Activated T-cell treated with anti-CD3 and anti-CD28 coated beads for 4 hours (primary cell): Measurements from ENCODE around the gene PITPNC1.
A peak's percentile ranks its signal among the peaks of the same experiment; 100 is the strongest.
"Not testable (repeated sequence)": the region's sequence is repeated elsewhere in the genome, so short reads cannot be mapped to it uniquely, and the experiment has no call there.

ENCODE experiments used
- DNase-seq: peaks from one replicate; pipeline ENCODE4 v3.0.0-alpha.2; 2020

The PITPNC1 gene

DNA sequence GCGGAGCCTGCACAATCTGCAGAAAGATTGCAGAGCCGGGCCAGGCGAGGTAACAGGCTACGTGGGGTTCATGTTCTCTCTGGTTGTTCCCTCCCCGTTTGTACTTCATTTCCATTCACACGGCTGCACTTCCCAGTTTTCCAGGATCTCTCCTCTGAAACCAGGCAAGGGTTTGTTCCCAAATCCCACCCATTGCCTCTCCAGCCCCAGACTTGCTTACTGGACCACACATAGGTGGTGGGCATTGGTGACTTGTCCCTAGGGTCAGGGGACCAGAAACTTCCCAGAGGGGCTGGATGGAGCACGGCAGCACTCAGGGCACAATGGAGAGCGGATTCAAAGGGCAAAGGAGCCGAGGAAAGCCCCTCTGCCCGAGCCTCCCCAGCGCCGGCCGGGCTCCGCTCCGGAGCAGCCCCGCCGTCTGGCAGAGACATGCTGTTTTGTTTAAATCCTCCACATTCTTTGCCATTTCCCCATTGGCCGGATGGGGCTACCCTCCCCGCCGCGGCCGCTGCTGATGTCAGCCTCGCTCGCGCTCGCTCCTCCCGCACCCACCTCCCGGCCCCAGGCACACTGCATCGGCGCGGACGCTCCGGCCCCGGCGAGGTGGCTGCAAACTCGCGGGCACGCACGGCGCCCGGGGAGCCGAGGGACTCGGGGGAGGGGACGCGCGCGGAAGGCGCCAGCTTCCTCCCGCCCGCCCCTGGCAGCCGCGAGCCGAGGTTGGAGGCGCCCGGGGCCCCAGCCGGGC lies at the start of gene PITPNC1:
PITPNC1 (plus strand) TSS at position 545 of the 751 bp plus-strand sequence.
- peak; percentile 67 for DNase-seq

DNA sequence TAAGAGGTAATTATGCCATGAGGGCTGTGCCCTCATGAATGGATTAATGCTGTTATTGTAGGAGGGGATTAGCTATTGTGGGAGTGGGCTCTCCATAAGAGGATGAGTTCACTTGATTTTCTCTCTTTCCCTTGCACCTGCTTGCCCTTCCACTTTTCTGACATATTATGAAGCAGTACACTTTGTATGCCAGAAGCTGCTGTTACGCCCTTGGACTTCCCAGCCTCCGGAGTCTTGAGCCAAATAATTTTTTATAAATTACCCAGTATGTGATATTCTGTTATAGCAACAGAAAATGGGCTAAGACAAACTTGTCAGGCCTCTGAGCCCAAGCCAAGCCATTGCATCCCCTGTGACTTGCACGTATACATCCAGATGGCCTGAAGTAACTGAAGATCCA lies 49.1 kb upstream of the PITPNC1 start:
- DNase-seq, result no peak

DNA sequence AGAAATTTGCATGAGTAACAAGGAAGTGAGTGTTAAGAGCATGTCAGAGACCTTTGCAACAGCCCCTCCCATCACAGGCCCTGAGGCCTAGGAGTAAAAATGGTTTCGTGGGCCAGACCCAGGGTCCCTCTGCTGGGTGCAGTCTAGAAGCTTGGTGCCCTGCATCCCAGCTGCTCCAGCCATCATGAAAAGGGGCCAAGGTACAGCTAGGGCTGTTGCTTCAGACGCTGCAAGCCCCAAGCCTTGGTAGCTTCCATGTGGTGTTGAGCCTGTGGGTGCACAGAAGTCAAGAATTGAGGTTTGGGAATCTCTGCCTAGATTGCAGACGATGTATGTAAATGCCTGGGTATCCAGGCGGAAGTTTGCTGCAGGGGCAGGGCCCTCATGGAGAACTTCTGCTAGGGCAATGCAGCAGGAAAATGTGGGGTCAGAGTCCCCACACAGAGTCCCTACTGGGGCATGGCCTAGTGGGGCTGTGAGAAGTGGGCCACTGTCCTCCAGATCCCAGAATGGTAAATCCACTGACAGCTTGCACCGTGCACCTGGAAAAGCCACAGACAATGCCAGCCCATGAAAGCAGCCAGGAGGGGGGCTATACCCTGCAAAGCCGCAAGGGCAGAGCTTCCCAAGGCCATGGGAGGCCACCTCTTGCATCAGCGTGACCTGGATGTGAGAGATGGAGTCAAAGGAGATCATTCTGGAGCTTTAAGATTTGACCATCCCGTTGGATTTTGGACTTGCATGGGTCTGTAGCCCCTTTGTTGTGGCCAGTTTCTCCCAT lies 45.5 kb upstream of the PITPNC1 start:
- DNase-seq, result not testable (repeated sequence)

DNA sequence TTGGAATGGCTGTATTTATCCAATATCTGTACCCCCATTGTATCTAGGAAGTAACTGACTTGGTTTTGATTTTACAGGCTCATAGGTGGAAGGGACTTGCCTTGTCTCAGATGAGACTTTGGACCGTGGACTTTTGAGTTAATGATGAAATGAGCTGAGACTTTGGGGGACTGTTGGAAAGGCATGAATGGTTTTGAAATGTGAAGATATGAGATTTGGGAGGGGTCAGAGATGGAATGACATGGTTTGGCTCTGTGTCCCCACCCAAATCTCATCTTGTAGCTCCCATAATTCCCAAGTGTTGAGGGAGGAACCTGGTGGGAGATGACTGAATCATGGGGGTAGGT lies 44.9 kb upstream of the PITPNC1 start:
- DNase-seq, result not testable (repeated sequence)

DNA sequence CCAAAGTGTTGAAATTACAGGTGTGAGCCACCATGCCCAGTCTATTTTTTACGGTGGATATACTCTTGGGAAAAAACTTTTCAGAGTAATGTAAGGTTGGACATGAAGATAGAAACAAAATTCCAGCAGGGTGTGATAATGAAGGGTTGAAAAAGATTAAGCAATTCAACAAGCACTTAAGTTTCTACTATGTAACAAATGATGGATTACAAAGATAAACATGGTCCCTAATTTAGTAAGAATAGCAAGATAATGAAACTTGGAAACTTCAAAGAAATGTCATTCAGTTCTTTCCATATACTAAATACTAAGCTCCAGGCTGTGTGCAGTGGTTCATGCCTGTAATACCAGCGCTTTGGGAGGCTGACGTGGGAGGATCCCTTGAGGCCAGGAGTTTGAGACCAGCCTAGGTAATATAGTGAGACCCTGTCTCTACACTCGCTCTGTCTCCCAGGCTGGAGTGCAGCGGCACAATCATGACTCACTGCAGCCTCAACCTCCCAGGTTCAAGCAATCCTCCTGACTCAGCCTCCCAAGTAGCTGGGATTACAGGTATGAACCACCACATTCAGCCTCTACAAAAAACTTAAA lies 41.7 kb upstream of the PITPNC1 start:
- no peak for DNase-seq

DNA sequence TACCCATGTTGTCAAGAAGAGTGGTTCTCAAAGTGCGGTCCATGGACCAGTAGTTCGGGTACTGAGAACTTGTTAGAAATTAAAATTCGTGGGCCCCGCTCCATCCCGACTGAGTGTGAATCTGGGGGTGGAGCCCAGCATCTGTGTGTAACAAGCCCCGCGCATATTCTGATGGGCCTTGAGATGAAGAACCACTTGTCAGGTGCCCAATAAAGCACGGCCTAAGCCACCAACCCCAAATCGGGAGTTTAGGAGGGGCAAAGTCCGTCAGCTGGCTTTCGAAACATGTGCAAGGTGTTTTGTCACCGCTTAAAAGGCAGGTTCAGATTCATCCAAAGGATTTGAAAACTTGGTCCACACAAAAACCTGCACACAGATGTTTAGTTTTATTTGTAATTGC lies 40.2 kb upstream of the PITPNC1 start:
- no peak for DNase-seq

DNA sequence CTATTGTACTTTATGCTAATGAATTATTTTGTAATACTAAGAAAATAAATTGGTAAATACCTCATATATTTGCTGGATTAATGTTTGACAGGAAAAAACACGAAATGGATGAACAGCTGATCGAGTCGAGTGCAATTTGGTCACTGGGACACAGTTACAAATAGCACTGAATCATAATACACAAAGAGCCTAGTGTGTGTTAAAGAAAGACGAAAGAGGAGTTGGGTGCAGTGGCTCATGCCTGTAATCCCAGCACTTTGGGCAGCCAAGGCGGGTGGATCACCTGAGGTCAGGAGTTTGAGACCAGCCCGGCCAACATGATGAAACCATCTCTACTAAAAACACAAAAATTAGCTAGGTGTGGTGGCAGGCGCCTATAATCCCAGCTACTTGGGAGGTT lies 38.7 kb upstream of the PITPNC1 start:
- DNase-seq, result not testable (repeated sequence)

DNA sequence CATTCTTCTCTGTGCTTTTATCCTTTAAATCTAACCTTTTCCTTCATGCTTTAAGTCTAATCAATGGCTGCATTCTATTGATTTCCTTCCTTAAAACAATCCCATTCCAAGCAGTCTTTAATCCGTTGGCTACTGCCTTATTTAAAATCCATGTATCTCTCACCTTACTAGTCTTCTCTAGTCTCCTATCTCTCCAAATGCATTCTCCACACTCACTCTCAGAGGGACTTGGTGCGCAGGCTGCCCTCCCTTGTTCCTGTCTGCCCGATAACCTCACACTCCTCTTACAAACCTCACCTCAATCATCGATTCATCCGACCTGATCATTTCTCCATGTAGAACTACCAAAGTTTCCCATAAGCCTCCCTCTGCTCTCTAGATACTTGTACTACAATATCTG lies 33.8 kb upstream of the PITPNC1 start:
- no peak for DNase-seq

DNA sequence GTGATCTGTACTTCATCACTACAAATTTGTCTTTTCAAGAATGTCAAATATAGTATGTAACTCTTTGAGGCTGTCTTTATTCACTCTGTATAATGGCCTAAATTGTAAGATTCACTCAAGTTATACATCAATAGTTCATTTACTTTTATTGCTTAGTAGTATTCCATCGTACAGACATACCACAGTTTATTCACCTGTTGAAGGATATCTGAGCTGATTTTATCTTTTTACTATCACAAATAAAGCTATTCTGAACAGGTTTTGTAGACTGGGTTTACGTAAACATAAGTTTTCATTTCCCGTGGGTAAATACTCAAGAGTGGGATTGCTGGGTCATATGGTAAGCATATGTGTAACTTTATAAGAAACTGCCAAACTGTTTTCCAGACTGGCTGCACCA lies 29.3 kb upstream of the PITPNC1 start:
- no peak for DNase-seq

DNA sequence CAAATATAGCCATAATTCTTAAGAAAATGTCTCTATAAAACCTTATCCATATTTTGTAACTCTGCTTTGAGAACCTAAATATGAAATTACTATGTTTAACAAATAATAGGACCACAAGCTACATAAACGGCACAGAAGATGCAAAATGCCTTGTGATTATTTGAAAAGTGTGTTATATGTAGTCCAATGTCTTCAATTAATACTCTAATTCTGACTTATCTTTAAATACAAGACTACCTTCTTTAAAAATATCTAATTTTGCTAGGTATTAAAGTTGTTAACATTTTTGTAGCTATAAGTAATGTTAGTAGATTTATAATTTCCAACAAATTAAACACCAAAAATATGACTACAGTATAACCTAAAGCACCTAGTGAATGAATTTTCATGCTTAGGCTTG lies 27.7 kb upstream of the PITPNC1 start:
- DNase-seq, result no peak

DNA sequence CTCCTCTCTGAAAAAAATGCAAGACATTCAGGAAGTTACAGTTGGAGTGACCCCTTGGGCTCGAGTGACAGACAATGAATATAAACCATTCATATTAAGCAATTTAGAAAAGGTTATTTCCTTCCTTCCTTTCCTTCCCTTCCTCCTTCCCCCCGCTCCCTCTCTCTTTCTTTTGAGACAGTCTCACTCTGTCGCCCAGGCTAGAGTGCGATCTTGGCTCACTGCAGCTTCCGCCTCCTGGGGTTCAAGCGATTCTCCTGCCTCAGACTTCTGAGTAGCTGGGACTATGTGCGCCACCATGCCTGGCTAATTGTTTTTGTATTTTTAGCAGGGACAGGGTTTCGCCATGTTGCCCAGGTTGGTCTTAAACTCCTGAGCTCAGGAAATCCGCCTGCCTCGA lies 23.9 kb upstream of the PITPNC1 start:
- no peak for DNase-seq

DNA sequence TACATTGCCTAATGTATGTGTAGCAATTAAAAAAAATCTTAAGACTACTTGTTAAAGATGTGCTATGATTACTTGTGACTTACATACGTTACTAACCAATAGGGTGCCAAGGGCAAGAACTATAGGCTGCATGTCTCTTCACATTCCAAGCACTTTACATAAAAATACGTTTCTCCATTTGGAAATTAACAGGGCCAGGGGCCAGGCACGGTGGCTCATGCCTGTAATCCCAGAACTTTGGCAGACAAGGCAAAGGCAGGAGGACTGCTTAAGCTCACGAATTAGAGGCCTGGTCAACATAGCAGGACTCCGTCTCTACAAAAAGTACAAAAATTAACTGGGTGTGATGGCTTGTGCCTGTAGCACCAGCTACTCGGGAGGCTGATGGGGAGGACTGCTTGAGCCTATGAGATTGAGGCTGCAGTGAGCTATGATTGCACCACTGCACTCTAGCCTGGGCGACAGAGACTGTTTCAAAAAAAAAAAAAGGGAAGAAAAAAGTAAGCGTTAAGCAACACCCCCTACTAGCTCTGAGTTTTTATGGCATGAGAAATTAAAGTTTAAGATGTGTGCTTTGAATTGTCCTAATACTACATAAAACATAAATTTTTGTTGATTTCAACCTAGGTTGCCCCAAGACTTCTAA lies 23.0 kb upstream of the PITPNC1 start:
- DNase-seq, result no peak

DNA sequence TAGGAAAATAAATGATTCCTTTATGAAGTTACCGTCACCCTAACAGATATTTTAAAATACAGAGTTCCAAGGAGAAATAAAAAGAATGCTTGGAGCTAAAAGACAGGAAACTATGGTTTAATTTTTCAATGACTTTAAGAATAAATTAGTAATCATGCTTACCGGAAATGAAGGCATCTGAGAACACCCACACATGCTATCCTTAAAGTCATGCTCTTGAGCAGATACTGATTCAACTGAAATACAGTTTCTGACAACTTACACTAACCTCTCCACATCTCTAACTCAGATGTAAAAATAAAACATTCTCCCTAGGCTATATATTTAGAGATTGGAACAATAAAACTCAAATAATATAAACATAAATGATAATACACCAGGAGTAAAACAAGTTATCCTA lies 18.5 kb upstream of the PITPNC1 start:
- no peak for DNase-seq

DNA sequence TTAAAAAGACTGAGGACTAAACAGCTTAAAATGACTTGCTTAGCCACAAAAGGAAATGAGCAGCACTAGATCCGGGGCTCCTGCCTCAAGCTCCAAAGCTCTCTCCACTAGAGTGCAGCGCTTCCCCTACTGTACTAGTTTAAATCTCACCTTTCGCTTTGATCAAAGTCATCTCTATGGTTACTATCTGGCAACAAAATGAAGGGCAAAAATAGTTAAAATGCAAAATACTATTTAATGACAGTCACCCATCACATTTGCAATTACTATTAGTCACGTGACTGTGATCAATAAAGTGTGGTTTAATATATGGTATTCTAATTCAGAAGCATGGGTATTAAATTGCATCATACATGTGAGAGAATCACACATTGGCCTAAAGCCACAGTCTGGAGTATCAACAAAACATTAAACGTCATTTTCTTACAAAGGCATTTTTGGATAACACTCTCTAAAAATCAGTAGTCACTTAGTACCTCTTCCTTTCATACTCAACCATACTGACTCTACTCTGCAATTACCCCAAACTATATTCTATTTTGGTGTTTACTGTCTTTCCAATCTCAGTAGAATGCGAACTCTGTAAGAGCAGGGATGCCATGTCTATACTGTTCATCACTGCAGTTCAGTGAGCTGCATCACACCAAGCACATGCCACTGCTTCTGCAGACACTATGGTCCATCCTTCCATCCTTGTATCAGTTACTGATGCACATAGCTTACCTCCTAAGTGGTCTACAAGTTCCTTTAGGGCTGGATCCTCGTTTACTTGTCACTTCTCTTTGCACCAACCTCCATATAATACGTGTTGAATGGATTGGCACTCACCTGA lies 16.9 kb upstream of the PITPNC1 start:
- DNase-seq, result no peak

DNA sequence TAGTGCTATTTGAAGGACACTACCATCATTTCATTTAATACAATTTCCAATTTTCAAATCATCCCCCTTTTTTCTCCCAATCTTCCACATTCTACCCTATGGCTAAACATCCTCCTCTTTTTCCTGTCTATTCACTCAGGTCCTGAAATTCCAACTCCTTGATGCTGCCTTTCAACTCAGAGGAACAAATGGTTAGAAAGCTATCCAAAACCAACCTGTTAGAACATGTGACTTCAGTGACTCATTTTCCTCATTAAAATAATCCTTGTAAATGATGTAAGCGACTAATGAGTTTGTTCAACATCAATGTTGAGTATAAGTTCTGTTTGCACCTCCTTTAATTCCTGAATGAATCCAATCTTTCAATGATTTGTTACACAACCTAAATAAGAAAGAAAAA lies 16.2 kb upstream of the PITPNC1 start:
- no peak for DNase-seq

DNA sequence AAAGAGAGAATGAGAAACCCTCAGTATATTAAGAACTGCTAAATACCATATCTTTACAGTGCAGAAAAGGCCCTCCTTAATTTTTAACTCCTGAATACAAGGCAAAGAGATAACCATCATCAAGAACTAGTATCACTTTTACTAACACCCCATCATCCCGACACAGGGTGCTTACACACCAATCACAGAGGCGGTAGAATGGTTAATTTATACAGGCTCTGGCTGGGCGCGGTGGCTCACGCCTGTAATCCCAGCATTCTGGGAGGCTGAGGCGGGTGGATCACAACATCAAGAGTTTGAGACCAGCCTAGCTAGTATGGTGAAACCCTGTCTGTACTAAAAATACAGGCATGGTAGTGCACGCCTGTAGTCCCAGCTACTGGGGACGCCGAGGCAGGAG lies 14.9 kb upstream of the PITPNC1 start:
- DNase-seq, result no peak

DNA sequence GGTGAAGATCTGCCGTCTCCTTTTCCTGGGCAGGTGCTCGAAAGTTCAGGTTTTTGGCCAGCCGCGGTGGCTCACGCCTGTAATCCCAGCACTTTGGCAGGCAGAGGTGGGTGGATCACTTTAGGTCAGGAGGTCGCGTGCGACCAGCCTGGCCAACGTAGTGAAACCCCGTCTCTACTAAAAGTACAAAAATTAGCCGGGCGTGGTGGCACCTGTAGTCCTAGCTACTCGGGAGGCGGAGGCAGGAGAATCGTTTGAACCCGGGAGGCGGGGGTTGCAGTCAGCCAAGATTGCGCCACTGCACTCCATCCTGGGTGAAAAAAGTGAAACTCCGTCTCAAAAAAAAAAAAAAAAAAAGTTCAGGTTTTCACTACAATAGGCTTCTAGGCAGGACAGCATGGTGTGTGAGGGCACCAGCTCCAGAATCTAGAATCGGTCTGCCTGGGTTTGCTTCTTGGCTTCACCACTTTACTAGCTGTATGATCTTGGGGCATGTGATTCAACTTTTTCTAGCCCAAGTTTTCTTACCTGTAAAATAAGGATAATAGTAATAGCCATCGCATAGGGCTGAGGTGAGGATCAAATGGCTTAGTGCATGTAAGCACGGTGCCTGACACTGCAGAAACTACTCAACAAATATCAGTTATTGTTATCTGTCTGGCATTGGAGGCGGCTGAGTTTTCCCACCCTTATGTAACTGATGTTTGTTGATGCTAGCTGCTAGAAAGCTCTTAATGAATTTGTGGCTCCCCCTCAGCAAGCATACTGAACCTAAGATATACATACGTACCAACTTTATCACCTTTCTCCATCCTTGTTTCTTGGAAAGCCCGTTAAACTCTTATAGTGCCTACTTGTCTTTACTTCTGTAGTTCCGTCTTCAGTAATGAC lies 12.0 kb upstream of the PITPNC1 start:
- no peak for DNase-seq

DNA sequence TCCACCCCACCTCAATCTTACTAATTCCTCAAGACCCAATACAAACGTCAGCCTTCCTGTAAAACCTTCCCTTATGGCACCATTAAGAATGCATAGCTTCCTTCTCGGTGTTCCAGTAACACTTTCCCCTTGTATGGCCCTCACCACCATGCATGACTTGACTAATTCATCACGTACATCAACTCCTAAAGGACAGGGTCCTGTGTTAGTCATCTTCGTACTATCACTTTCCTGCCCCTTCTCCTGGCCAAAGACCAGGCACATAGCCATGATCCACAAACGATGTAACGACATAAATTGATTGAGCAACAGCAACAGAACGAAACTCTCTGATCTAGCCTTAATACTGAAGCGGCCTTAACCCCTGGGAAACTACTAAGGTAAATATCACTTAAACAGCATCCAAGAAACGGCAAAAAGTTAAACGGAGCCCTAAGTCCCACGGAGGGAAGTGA lies 11.3 kb upstream of the PITPNC1 start:
- DNase-seq, result no peak

DNA sequence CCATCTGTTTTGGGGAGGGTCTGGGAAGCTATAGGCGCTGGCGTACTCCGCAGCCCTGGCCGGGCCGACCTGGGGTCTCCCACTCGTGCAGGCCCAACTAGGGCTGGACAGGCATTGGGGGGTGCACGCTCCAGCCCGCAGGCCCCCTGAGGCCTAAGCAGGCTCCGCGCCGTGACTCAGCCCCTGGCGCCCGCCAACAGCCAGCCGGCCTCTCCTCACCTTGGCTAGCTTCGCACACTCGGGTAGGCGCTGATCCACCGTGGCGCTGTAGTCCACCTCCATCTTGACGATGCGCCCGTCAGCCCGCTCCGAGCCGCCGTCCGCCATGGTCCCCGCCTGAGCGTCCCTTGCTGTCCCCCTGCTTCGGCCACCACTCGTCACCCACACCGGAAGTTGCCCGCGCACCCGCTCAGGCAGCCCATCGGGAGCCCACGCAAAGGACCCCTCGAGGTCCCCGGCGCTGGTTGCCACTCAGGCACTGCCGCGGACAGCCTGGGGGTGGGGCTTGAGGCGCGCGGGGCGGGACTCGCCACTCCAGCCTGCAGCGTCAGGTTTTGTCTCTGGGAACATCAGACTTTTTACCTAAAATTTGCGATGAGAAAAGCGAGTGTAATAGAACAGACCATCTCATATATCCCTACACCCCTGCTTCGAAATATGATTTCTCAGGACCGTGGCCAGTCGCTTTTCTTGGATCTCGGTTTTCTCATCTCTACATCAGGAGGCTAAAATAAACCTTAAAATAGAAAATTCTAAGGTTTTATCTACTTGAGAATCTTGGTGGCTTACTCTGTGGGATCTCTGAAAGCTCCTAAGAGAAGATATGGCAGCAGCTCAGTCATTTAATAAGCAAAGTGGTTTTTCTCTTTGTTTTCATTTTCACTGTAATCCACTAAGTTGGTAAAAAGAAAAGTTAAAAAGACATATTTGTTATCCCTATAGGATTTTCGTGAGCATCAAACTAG lies 10.6 kb upstream of the PITPNC1 start, which contains the start of gene PSMD12:
PSMD12 (minus strand) TSS at position 385 of the 965 bp plus-strand sequence; CDS start at position 327, 58 bp downstream.
- peak; percentile 96 for DNase-seq

DNA sequence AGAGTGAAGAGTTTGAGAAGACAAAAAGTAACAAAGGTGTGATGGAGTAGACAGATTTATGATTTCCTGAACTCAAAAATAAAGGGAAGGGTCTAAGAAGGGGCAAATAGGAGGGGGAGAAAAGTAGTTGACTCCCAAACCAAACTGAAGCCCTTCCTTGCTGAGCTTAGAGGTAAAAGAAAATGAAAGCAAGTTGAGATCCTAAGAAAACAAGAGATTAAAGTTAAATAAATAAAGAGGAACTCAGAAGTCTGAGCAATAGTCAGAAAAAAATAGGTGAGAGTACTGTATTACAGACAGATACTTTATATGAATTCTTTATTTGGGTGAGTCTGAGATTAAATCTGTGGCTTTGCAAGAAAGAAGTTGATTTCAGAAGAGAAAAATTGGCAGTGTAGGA lies 7.4 kb upstream of the PITPNC1 start:
- DNase-seq, result no peak
